DMS53 treated with DMSO at 0.1 percent for 48 hours (cell line): ENCODE data around the gene MEF2C.
A peak's percentile ranks its signal among the peaks of the same experiment; 100 is the strongest.
"Not testable (repeated sequence)": the region's sequence is repeated elsewhere in the genome, so short reads cannot be mapped to it uniquely, and the experiment has no call there.

Experiments used
- DNase-seq: peaks from one replicate; lab custom pipeline; 2025; ENCODE audit not compliant: unreplicated experiment; lab: John Stamatoyannopoulos, UW

Gene MEF2C

GRCh38 chr5:88883059-88883835 lies at the start of gene MEF2C:
Gene MEF2C, minus strand, starts transcription at chr5:88883184. Its CDS starts 59,396 bp downstream, at chr5:88823788.
- DNase-seq, result peak; percentile 61

GRCh38 chr5:88932541-88932940 lies 49.6 kb upstream of the MEF2C start:
- no peak for DNase-seq

GRCh38 chr5:88930335-88930734 lies 47.4 kb upstream of the MEF2C start:
- DNase-seq, result no peak

- DNase-seq, result no peak
These were observed 46.4 kb upstream of the MEF2C start for GRCh38 chr5:88929385-88929784.

- DNase-seq, result no peak
These were observed 43.8 kb upstream of the MEF2C start for GRCh38 chr5:88926774-88927173.

GRCh38 chr5:88925692-88926490 lies 42.9 kb upstream of the MEF2C start:
- no peak for DNase-seq

- no peak for DNase-seq
These were observed 41.3 kb upstream of the MEF2C start for GRCh38 chr5:88924330-88924657.

- DNase-seq, result no peak
These were observed 40.8 kb upstream of the MEF2C start for GRCh38 chr5:88923623-88924329.

- not testable (repeated sequence) for DNase-seq
These were observed 29.8 kb upstream of the MEF2C start for GRCh38 chr5:88912743-88913142.

- not testable (repeated sequence) for DNase-seq
These were observed 28.1 kb upstream of the MEF2C start for GRCh38 chr5:88911059-88911572.

GRCh38 chr5:88904478-88904877 lies 21.5 kb upstream of the MEF2C start:
- DNase-seq, result not testable (repeated sequence)

GRCh38 chr5:88903966-88904365 lies 21.0 kb upstream of the MEF2C start:
- not testable (repeated sequence) for DNase-seq

- not testable (repeated sequence) for DNase-seq
These were observed 18.1 kb upstream of the MEF2C start for GRCh38 chr5:88901077-88901476.

- no peak for DNase-seq
These were observed 16.2 kb upstream of the MEF2C start for GRCh38 chr5:88899096-88899737.

GRCh38 chr5:88897748-88898147 lies 14.8 kb upstream of the MEF2C start:
- DNase-seq, result no peak

- DNase-seq, result no peak
These were observed 12.9 kb upstream of the MEF2C start for GRCh38 chr5:88895681-88896501.

- no peak for DNase-seq
These were observed 9.7 kb upstream of the MEF2C start for GRCh38 chr5:88892669-88893068.

GRCh38 chr5:88890070-88890781 lies 7.2 kb upstream of the MEF2C start:
- DNase-seq, result no peak
